ENCODE data around the gene FLOT1. TPM values are rescaled to one million over a fixed set of nuclear protein-coding genes. Genes with fewer than 3 reads are reported as not detected.

The FLOT1 gene
- total and polyA plus RNA-seq, 9 of the 15 experiments (the other 6 are each of a cell fraction or from before 2014, with no cell fraction given): 11.7 to 149 (median 118) TPM

- no peak for TF ChIP-seq ILK (tag; IDR thresholded peaks at IDR 0.05; ENCODE audit: borderline replicate concordance, low read depth)
- peak; percentile 57; the same call in 1 of the 2 replicates for TF ChIP-seq ZNF239 (CRISPR knock-in tag; IDR thresholded peaks at IDR 0.05)
- TF ChIP-seq MTA2 (IDR thresholded peaks at IDR 0.05; ENCODE audit: low read depth): no peak
- TF ChIP-seq CEBPB (tag; IDR thresholded peaks at IDR 0.05): no peak
- TF ChIP-seq SRSF1 (IDR thresholded peaks at IDR 0.05; ENCODE audit: low read depth, low read length): no peak
- no peak for TF ChIP-seq MCM7 (IDR thresholded peaks at IDR 0.05)
- TF ChIP-seq IRF2 (CRISPR knock-in tag; IDR thresholded peaks at IDR 0.05): no peak
- no peak for TF ChIP-seq BCL6 (CRISPR knock-in tag; IDR thresholded peaks at IDR 0.05)
- TF ChIP-seq NFIC (IDR thresholded peaks at IDR 0.05): peak; percentile 55
- peak; percentile 77 to 98 (median 94) for TF ChIP-seq YY1 (IDR thresholded peaks at IDR 0.05; ENCODE audit: borderline replicate concordance in 1 of 3, control insufficient read depth in 1 of 3, extremely low read depth in 1 of 3, insufficient read depth in 3 of 3, insufficient read length in 1 of 3, insufficient replicate concordance in 2 of 3, low read depth in 1 of 3, low read length in 2 of 3)
- peak; percentile 20; the same call in 1 of the 2 replicates for TF ChIP-seq GATA2 (CRISPR knock-in tag; IDR thresholded peaks at IDR 0.05)
- TF ChIP-seq HNRNPUL1 (IDR thresholded peaks at IDR 0.05; ENCODE audit: low read length): no peak
- TF ChIP-seq CREB5 (CRISPR knock-in tag; IDR thresholded peaks at IDR 0.05): no peak
- TF ChIP-seq ZNF175 (CRISPR knock-in tag; IDR thresholded peaks at IDR 0.05; ENCODE audit: low read depth): no peak; the same call in 1 of the 2 replicates
- no peak for TF ChIP-seq CBX2 (IDR thresholded peaks at IDR 0.05; ENCODE audit: insufficient read depth, low read length, poor library complexity, severe bottlenecking)
- TF ChIP-seq MXI1 (IDR thresholded peaks at IDR 0.05; ENCODE audit: low read depth, low read length): no peak; the same call in 1 of the 2 replicates
- peak; percentile 89 for TF ChIP-seq GATAD2B (IDR thresholded peaks at IDR 0.05; ENCODE audit: borderline replicate concordance)
- peak; percentile 96 for TF ChIP-seq TAF1 (IDR thresholded peaks at IDR 0.05; ENCODE audit: control insufficient read depth, extremely low read depth, insufficient read depth, low read length, severe bottlenecking)
- TF ChIP-seq MAZ (CRISPR knock-in tag; conservative IDR thresholded peaks at IDR 0.05 in 1 of 2, IDR thresholded peaks at IDR 0.05 in 1 of 2): peak; percentile 31 to 85
- TF ChIP-seq HMG20B (CRISPR knock-in tag; IDR thresholded peaks at IDR 0.05): no peak
- TF ChIP-seq SIX5 (IDR thresholded peaks at IDR 0.05; ENCODE audit: borderline replicate concordance in 1 of 2, insufficient read depth in 1 of 2, low read depth in 1 of 2, low read length in 2 of 2): no peak; a peak in 1 of 4 replicates
- peak; percentile 100 for TF ChIP-seq ZNF316 (IDR thresholded peaks at IDR 0.05)
- peak; percentile 94 for TF ChIP-seq EGR1 (conservative IDR thresholded peaks at IDR 0.05)
- no peak for TF ChIP-seq SFPQ (IDR thresholded peaks at IDR 0.05; ENCODE audit: low read depth, low read length)
- TF ChIP-seq CREB1 (IDR thresholded peaks at IDR 0.05): peak; percentile 90
- TF ChIP-seq CREB1 (CRISPR knock-in tag; IDR thresholded peaks at IDR 0.05): peak; percentile 94
These were observed 25.2 kb downstream of the FLOT1 start, which contains the start of gene MDC1 (continued) for GRCh38 chr6:30717129-30717844.
